B cell (primary cell): ENCODE measurements around the gene ITLN2. TPM values are rescaled to one million over a fixed set of nuclear protein-coding genes. Genes with fewer than 3 reads are reported as not detected.
"Not testable (repeated sequence)": the region's sequence is repeated elsewhere in the genome, so short reads cannot be mapped to it uniquely, and the experiment has no call there.

Source experiments
- ATAC-seq: fragments of 200-7000 bp; cut with Tn5 transposase; one replicate; pipeline ENCODE4 v1.10.0; 2021; ENCODE audit warnings: low read depth, mild to moderate bottlenecking, moderate number of reproducible peaks, moderate library complexity
- CTCF ChIA-PET: fragments of 350-600 bp; sonication (Branson Sonifier 250); formaldehyde crosslinking; loops from one replicate; lab custom pipeline; 2021; ENCODE audit warnings: antibody characterized with exemption, inconsistent platforms; lab: Charles Lee
- POLR2A ChIA-PET: fragments of 350-600 bp; sonication (Branson Sonifier 250); formaldehyde crosslinking; loops from one replicate; lab custom pipeline; 2021; ENCODE audit warnings: antibody characterized with exemption; lab: Charles Lee
- DNase-seq: peaks from one replicate; pipeline ENCODE4 v3.0.0; 2013
- H2AFZ ChIP-seq: 2 replicates; pipeline ENCODE4 v1.6.1; 2012; ENCODE audit warnings: mild to moderate bottlenecking, low read depth, low read length; ENCODE audit not compliant: insufficient read depth, poor library complexity, severe bottlenecking
- H3K27ac ChIP-seq, 2 donors: 1 replicate in 1 of 2; 2 replicates in 1 of 2; pipeline ENCODE4 v1.5.1; 2012 to 2013; ENCODE audit warnings: low read length in 2 of 2, mild to moderate bottlenecking in 2 of 2, moderate library complexity in 1 of 2
- H3K27me3 ChIP-seq, 4 experiments: fragments of 200-600 bp in 1 of 4; sonication (generic) in 1 of 4; replicated peaks in 1 of 4; 1 replicate in 2 of 4; 2 replicates in 2 of 4; pipeline versions ENCODE4 v1.6.1 to v1.7.0; 2013 to 2016; ENCODE audit warnings: low read length in 3 of 4, mild to moderate bottlenecking in 2 of 4, mixed read lengths in 1 of 4, moderate library complexity in 1 of 4; ENCODE audit not compliant: insufficient read depth in 4 of 4, control insufficient read depth in 3 of 4; ENCODE audit errors: control extremely low read depth in 1 of 4
- H3K36me3 ChIP-seq, 2 experiments: replicated peaks in 1 of 2; 1 replicate in 1 of 2; 2 replicates in 1 of 2; pipeline versions ENCODE4 v1.6.1 to v1.7.1; 2013; ENCODE audit warnings: low read length in 1 of 2; ENCODE audit not compliant: insufficient read depth in 2 of 2, control insufficient read depth in 1 of 2; ENCODE audit errors: control extremely low read depth in 1 of 2, extremely low read depth in 1 of 2
- H3K4me1 ChIP-seq, 2 donors: fragments of 200-600 bp in 1 of 2; sonication (generic) in 1 of 2; 1 replicate in 1 of 2; 2 replicates in 1 of 2; pipeline versions ENCODE4 v1.5.1 to v1.6.1; 2013 to 2017; ENCODE audit warnings: low read length in 2 of 2; ENCODE audit not compliant: control insufficient read depth in 2 of 2, insufficient read depth in 2 of 2
- H3K4me2 ChIP-seq: replicated peaks from 2 replicates; pipeline ENCODE3; 2012; ENCODE audit warnings: mild to moderate bottlenecking, low read depth, low read length; ENCODE audit not compliant: poor library complexity, severe bottlenecking
- H3K4me3 ChIP-seq, 5 experiments: fragments of 200-600 bp in 1 of 5; sonication (generic) in 1 of 5; 1 replicate in 3 of 5; 2 replicates in 2 of 5; pipeline versions ENCODE4 v1.5.1 to v1.7.0; 2011 to 2016; ENCODE audit warnings: low read length in 4 of 5, mild to moderate bottlenecking in 4 of 5, low read depth in 2 of 5, control low read depth in 1 of 5, moderate library complexity in 1 of 5; ENCODE audit not compliant: insufficient read depth in 1 of 5; ENCODE audit errors: control extremely low read depth in 1 of 5, extremely low read depth in 1 of 5
- H3K79me2 ChIP-seq: fragments of 200-600 bp; sonication (generic); one replicate; pipeline ENCODE4 v1.6.0; 2016; ENCODE audit warnings: low read length; ENCODE audit not compliant: control insufficient read depth, insufficient read depth
- H3K9ac ChIP-seq: fragments of 200-600 bp; sonication (generic); 2 replicates; pipeline ENCODE4 v1.6.1; 2017; ENCODE audit warnings: mild to moderate bottlenecking, low read length, moderate library complexity
- H3K9me3 ChIP-seq, 3 donors: one replicate each; pipeline versions ENCODE4 v1.6.1 to v1.7.1; 2013; ENCODE audit warnings: low read length in 2 of 3; ENCODE audit not compliant: control insufficient read depth in 2 of 3, insufficient read depth in 1 of 3; ENCODE audit errors: control extremely low read depth in 1 of 3
- H4K20me1 ChIP-seq: 2 replicates; pipeline ENCODE4 v1.6.0; 2012; ENCODE audit warnings: mild to moderate bottlenecking, low read length; ENCODE audit not compliant: insufficient read depth, control insufficient read depth, poor library complexity, severe bottlenecking
- H3K27ac Mint-ChIP-seq: one replicate; pipeline ENCODE4 v1.8.0; 2021; ENCODE audit warnings: mixed read lengths
- H3K27me3 Mint-ChIP-seq: one replicate; pipeline ENCODE4 v1.8.0; 2021; ENCODE audit warnings: mixed read lengths
- H3K4me1 Mint-ChIP-seq: one replicate; pipeline ENCODE4 v1.8.0; 2021; ENCODE audit warnings: mixed read lengths
- H3K4me3 Mint-ChIP-seq: one replicate; pipeline ENCODE4 v1.8.0; 2021; ENCODE audit warnings: mixed read lengths
- H3K9me3 Mint-ChIP-seq: one replicate; pipeline ENCODE4 v1.8.0; 2022; ENCODE audit warnings: mixed read lengths; ENCODE audit not compliant: insufficient read depth
- CTCF ChIP-seq: fragments of 200-600 bp; IDR thresholded peaks from one replicate; pipeline ENCODE4 v1.8.0; 2022; ENCODE audit warnings: antibody characterized with exemption, mild to moderate bottlenecking
- EZH2 ChIP-seq: IDR thresholded peaks from 2 replicates; pipeline ENCODE4 v1.6.1; 2012; ENCODE audit warnings: borderline replicate concordance, low read depth, mild to moderate bottlenecking, moderate library complexity, low read length; ENCODE audit not compliant: insufficient read depth, poor library complexity, severe bottlenecking
- WGBS: methylation state at CpG from one replicate; pipeline ENCODE4 v1.1.5; 2013; ENCODE audit warnings: missing lambda C conversion rate; ENCODE audit not compliant: insufficient coverage; 5-methylcytosine and 5-hydroxymethylcytosine counted together
- intact Hi-C: fragments of 100-400 bp; cut with micrococcal nuclease; formaldehyde crosslinking; loops from one replicate; pipeline ENCODE4 v1.10.0; 2022
- polyA plus RNA-seq: library from polyadenylated mRNA; depleted of rRNA; stranded (reverse); fragments of >200 nt; gene quantifications from 2 replicates; pipeline ENCODE4 v1.2.3, GENCODE V29; 2012
- total RNA-seq, 2 donors: library from RNA; stranded (reverse); fragments of 120-200 nt in 1 of 2; gene quantifications; 1 replicate in 1 of 2; 2 replicates in 1 of 2; pipeline versions ENCODE4 v1.2.3 to v1.2.4, GENCODE V29; 2013 to 2022

Gene ITLN2
- total and polyA plus RNA-seq, 2 donors (not counting 1 experiment from before 2014, with no cell fraction given) = not detected

GRCh38 chr1:160916666-160917065 is 37.9 kb downstream of the ITLN2 start:
- no peak overlapping the region for H3K4me3 ChIP-seq
- Mint-ChIP-seq H3K27me3 (peaks cover 29% of the 10 kb centered on the region), H3K9me3 (peaks cover 3% of the 10 kb centered on the region), H3K4me1 (no peaks in the 10 kb centered on the region), H3K27ac (no peak overlapping the region), H3K4me3 (no peak overlapping the region)
- no peaks in the 10 kb centered on the region for H3K4me1 ChIP-seq
- no peaks in the 10 kb centered on the region for H4K20me1 ChIP-seq
- WGBS = no CpG with 5 or more reads among the region's 2 CpGs
- H3K79me2 ChIP-seq = no peaks in the 10 kb centered on the region
- no peaks in the 10 kb centered on the region for H3K9me3 ChIP-seq
- no peak overlapping the region for H3K4me2 ChIP-seq
- ChIA-PET POLR2A (no interaction called here), CTCF (interaction anchor here (0.9 kb wide), 1 partner anchor 36 kb away, joined by 3 read pairs; no protein-coding TSS in a partner anchor)
- no peaks in the 10 kb centered on the region for H3K36me3 ChIP-seq
- no peak for TF ChIP-seq EZH2
- TF ChIP-seq CTCF = no peak
- ATAC-seq (no peak), DNase-seq (no peak)
- no peak overlapping the region for H3K27ac ChIP-seq
- intact Hi-C loops = no loop called here
- peaks cover 0 to 4% (median 0%) of the 10 kb centered on the region in 4 experiments for H3K27me3 ChIP-seq
- H3K9ac ChIP-seq = no peak overlapping the region
- H2AFZ ChIP-seq = no peak overlapping the region

- H3K36me3 ChIP-seq, POLR2A ChIA-PET, H3K4me1 Mint-ChIP-seq, H3K9me3 ChIP-seq, H3K27ac Mint-ChIP-seq, H2AFZ ChIP-seq, intact Hi-C loops, H3K9ac ChIP-seq, H3K27ac ChIP-seq, H3K9me3 Mint-ChIP-seq, H3K4me2 ChIP-seq, H3K27me3 ChIP-seq, ATAC-seq, H3K4me3 Mint-ChIP-seq, CTCF ChIA-PET, H3K4me1 ChIP-seq, H3K4me3 ChIP-seq, DNase-seq, H3K79me2 ChIP-seq, H4K20me1 ChIP-seq, H3K27me3 Mint-ChIP-seq: not testable (repeated sequence)
- WGBS = 93% methylated on average over 3 of the region's 6 CpGs
Measured at GRCh38 chr1:160913229-160913628, 41.4 kb downstream of the ITLN2 start.
